ENCODE measurements around the gene DPF1. TPM values are rescaled to one million over a fixed set of nuclear protein-coding genes. Genes with fewer than 3 reads are reported as not detected.

The DPF1 gene
- total RNA-seq, 1 experiment from 2014 or later = 7.5 TPM

GRCh38 chr19:38183251-38183897, 40.6 kb downstream of the DPF1 start:
- BruUV-seq (replicated peaks) = TSS peak; percentile 69
- H3K9me3 ChIP-seq (ENCODE audit: control insufficient read depth, insufficient read depth, low read depth, low read length) = no peaks in the 10 kb centered on the region
- H3K4me1 ChIP-seq (ENCODE audit: control insufficient read depth, insufficient read depth, low read length) = no peaks in the 10 kb centered on the region
- no peaks in the 10 kb centered on the region for H3K27me3 ChIP-seq (ENCODE audit: control insufficient read depth, insufficient read depth, low read length)
- H3K4me3 ChIP-seq (ENCODE audit: low read depth in 2 of 2, low read length in 2 of 2) = no peak overlapping the region
- ChIA-PET POLR2A (no interaction called here), CTCF (no interaction called here)
- no peaks in the 10 kb centered on the region for H3K36me3 ChIP-seq (ENCODE audit: control insufficient read depth, insufficient read depth, low read length)
- ATAC-seq = peak; percentile 64; the same call in 1 of the 2 replicates
- in situ Hi-C loops (cut with HindIII; ENCODE audit: low pct_unique_long_range_greater_than_20kb, low sequenced_read_pairs) = no loop called here
- TF ChIP-seq TCF7L2 (IDR thresholded peaks at IDR 0.05; ENCODE audit: low read depth, low read length) (no peak), REST (IDR thresholded peaks at IDR 0.05; ENCODE audit: insufficient read depth in 1 of 2, low read depth in 2 of 2, low read length in 1 of 2) (no peak), SIN3A (IDR thresholded peaks at IDR 0.05; ENCODE audit: borderline replicate concordance, insufficient read depth, low read depth, low read length) (no peak), CTCF (IDR thresholded peaks at IDR 0.05) (no peak), POLR2AphosphoS5 (IDR thresholded peaks at IDR 0.05; ENCODE audit: low read depth, low read length) (no peak)
- no peak overlapping the region for H3K27ac ChIP-seq (ENCODE audit: low read length)
- intact Hi-C loops (cut with micrococcal nuclease; ENCODE audit: unreplicated experiment) = no loop called here
- DNase-seq (ENCODE audit: low read depth, low spot score) = no peak

GRCh38 chr19:38182536-38183210, 41.3 kb downstream of the DPF1 start:
- Histone ChIP-seq H3K27me3 (ENCODE audit: control insufficient read depth, insufficient read depth, low read length) (no peaks in the 10 kb centered on the region), H3K4me1 (ENCODE audit: control insufficient read depth, insufficient read depth, low read length) (no peaks in the 10 kb centered on the region), H3K9me3 (ENCODE audit: control insufficient read depth, insufficient read depth, low read depth, low read length) (no peaks in the 10 kb centered on the region), H3K36me3 (ENCODE audit: control insufficient read depth, insufficient read depth, low read length) (no peaks in the 10 kb centered on the region), H3K4me3 (ENCODE audit: low read depth in 2 of 2, low read length in 2 of 2) (no peak overlapping the region), H3K27ac (ENCODE audit: low read length) (no peak overlapping the region)
- no TSS peak for BruUV-seq (replicated peaks)
- ChIA-PET POLR2A (no interaction called here), CTCF (no interaction called here)
- DNase-seq (ENCODE audit: low read depth, low spot score) (no peak), ATAC-seq (0 out of 2 replicates have a peak, but pooled peaks have one; percentile 15)
- intact Hi-C loops (cut with micrococcal nuclease; ENCODE audit: unreplicated experiment) (no loop called here), in situ Hi-C loops (cut with HindIII; ENCODE audit: low pct_unique_long_range_greater_than_20kb, low sequenced_read_pairs) (no loop called here)
- TF ChIP-seq CTCF (IDR thresholded peaks at IDR 0.05) = no peak
- no peak for TF ChIP-seq POLR2AphosphoS5 (IDR thresholded peaks at IDR 0.05; ENCODE audit: low read depth, low read length)
- no peak for TF ChIP-seq REST (IDR thresholded peaks at IDR 0.05; ENCODE audit: insufficient read depth in 1 of 2, low read depth in 2 of 2, low read length in 1 of 2)
- TF ChIP-seq SIN3A (IDR thresholded peaks at IDR 0.05; ENCODE audit: borderline replicate concordance, insufficient read depth, low read depth, low read length) = no peak
- no peak for TF ChIP-seq TCF7L2 (IDR thresholded peaks at IDR 0.05; ENCODE audit: low read depth, low read length)

Measured in Panc1 (cell line).